ENCODE results near the gene OR8B12. TPM values are rescaled to one million over a fixed set of nuclear protein-coding genes. Genes with fewer than 3 reads are reported as not detected.

OR8B12 gene
- total and polyA plus RNA-seq, 2 of the 4 experiments (the other 2 are of a cell fraction), result not detected

GRCh38 chr11:124582565-124582964, 39.1 kb upstream of the OR8B12 start:
- no peak overlapping the region for H3K4me3 ChIP-seq (ENCODE audit: insufficient read depth, low read depth, low read length)
- no peak overlapping the region for H3K4ac ChIP-seq (ENCODE audit: low read depth, low read length)
- no peak overlapping the region for H3K14ac ChIP-seq (replicated peaks; ENCODE audit: low read depth, low read length)
- no peaks in the 10 kb centered on the region for H3K79me1 ChIP-seq (ENCODE audit: low read depth in 1 of 2, low read length in 2 of 2)
- no peaks in the 10 kb centered on the region for H3K9me1 ChIP-seq (ENCODE audit: insufficient read depth, low read length)
- intact Hi-C loops (cut with micrococcal nuclease), result no loop called here
- H4K5ac ChIP-seq (ENCODE audit: low read depth, low read length), result no peak overlapping the region
- no peak overlapping the region for H2AFZ ChIP-seq (replicated peaks; ENCODE audit: low read length, poor library complexity)
- H2AK5ac ChIP-seq (ENCODE audit: low read depth, low read length), result no peak overlapping the region
- no peak overlapping the region for H2BK120ac ChIP-seq (ENCODE audit: low read depth, low read length)
- H4K91ac ChIP-seq (ENCODE audit: insufficient read depth, low read depth, low read length), result no peak overlapping the region
- ATAC-seq (ENCODE audit: low read depth), result no peak
- H3K36me3 ChIP-seq (ENCODE audit: control insufficient read depth, insufficient read depth, low read length), result no peaks in the 10 kb centered on the region
- no peaks in the 10 kb centered on the region for H3K4me1 ChIP-seq (ENCODE audit: control insufficient read depth, insufficient read depth, low read length)
- no peak overlapping the region for H2BK20ac ChIP-seq (ENCODE audit: low read depth, low read length)
- TF ChIP-seq MAZ (IDR thresholded peaks at IDR 0.05; ENCODE audit: borderline replicate concordance, low read depth, low read length), result no peak
- no peak for TF ChIP-seq FOS (IDR thresholded peaks at IDR 0.05; ENCODE audit: low read depth, low read length)
- no peak for TF ChIP-seq RAD21 (IDR thresholded peaks at IDR 0.05; ENCODE audit: low read length)
- no peak for TF ChIP-seq BHLHE40 (IDR thresholded peaks at IDR 0.05; ENCODE audit: low read depth, low read length)
- TF ChIP-seq ELK1 (IDR thresholded peaks at IDR 0.05; ENCODE audit: borderline replicate concordance, low read depth, low read length), result no peak
- TF ChIP-seq RFX5 (IDR thresholded peaks at IDR 0.05; ENCODE audit: low read depth, low read length), result no peak
- no peak for TF ChIP-seq CTCF (conservative IDR thresholded peaks at IDR 0.05; ENCODE audit: low read depth, low read length)
- TF ChIP-seq CEBPB (IDR thresholded peaks at IDR 0.05; ENCODE audit: low read depth, low read length), result no peak
- TF ChIP-seq SMC3 (IDR thresholded peaks at IDR 0.05; ENCODE audit: low read depth, low read length), result no peak
- no peak for TF ChIP-seq POLR2A (IDR thresholded peaks at IDR 0.05; ENCODE audit: low read depth, low read length)
- TF ChIP-seq NFE2L2 (IDR thresholded peaks at IDR 0.05; ENCODE audit: low read depth, low read length), result no peak
- TF ChIP-seq MAFK (IDR thresholded peaks at IDR 0.05; ENCODE audit: low read depth, low read length), result no peak
- TF ChIP-seq MXI1 (IDR thresholded peaks at IDR 0.05; ENCODE audit: borderline replicate concordance, low read depth, low read length), result no peak
- TF ChIP-seq RCOR1 (IDR thresholded peaks at IDR 0.05; ENCODE audit: insufficient replicate concordance, low read length), result no peak
- no peak for TF ChIP-seq USF2 (IDR thresholded peaks at IDR 0.05; ENCODE audit: low read depth, low read length)
- no peak for TF ChIP-seq CHD1 (IDR thresholded peaks at IDR 0.05; ENCODE audit: low read depth, low read length)
- H3K4me2 ChIP-seq (ENCODE audit: low read depth, low read length), result no peak overlapping the region
- H4K8ac ChIP-seq (ENCODE audit: low read depth in 2 of 2, low read length in 2 of 2), result no peak overlapping the region
- no peaks in the 10 kb centered on the region for H4K20me1 ChIP-seq (ENCODE audit: insufficient read depth, low read length)
- H3K56ac ChIP-seq (ENCODE audit: extremely low read depth, insufficient read depth, low read length), result no peak overlapping the region
- no peak overlapping the region for H3K27ac ChIP-seq (ENCODE audit: insufficient read depth, low read length)
- H3K9me3 ChIP-seq (ENCODE audit: control insufficient read depth, insufficient read depth, low read length), result no peaks in the 10 kb centered on the region
- no TSS peak for BruUV-seq (replicated peaks)
- no peak overlapping the region for H3K9ac ChIP-seq (ENCODE audit: low read depth, low read length)
- in situ Hi-C loops (cut with MboI; ENCODE audit: low sequenced_read_pairs), result loop anchor here (25.0 kb wide), 1 partner anchor 520 kb away; no protein-coding TSS in a partner anchor
- H2AK9ac ChIP-seq (replicated peaks; ENCODE audit: low read depth, low read length, poor library complexity), result no peak overlapping the region
- CTCF ChIA-PET, result interaction anchor here (0.5 to 0.6 kb wide), 2 partner anchors 103 to 111 kb away, joined by 3 read pairs; no protein-coding TSS in a partner anchor
- dilution Hi-C loops (cut with HindIII; ENCODE audit: low sequenced_read_pairs, unreplicated experiment), result no loop called here
- POLR2A ChIA-PET (ENCODE audit: unreplicated experiment), result no interaction called here
- H3K27me3 ChIP-seq (ENCODE audit: control insufficient read depth, insufficient read depth, low read length), result peaks cover 33% of the 10 kb centered on the region
- H3K23ac ChIP-seq (ENCODE audit: low read depth, low read length), result no peak overlapping the region
- H3K18ac ChIP-seq (ENCODE audit: low read depth, low read length), result no peak overlapping the region
- no peak for DNase-seq
- no CpG with 5 or more reads among the region's 2 CpGs for WGBS, 2 experiments (ENCODE audit: extremely low coverage in 2 of 2, insufficient read length in 1 of 2)
- no peak overlapping the region for H2BK15ac ChIP-seq (ENCODE audit: low read depth, low read length)
- no peak overlapping the region for H2BK5ac ChIP-seq (ENCODE audit: low read depth, low read length, poor library complexity, severe bottlenecking)
